ENCODE measurements around the gene COX18. TPM values are rescaled to one million over a fixed set of nuclear protein-coding genes. Genes with fewer than 3 reads are reported as not detected.

Gene COX18
- total RNA-seq, 1 donor = 13.7 TPM

GRCh38 chr4:73019462-73020047, 50.0 kb downstream of the COX18 start:
- no peaks in the 10 kb centered on the region for H3K4me1 ChIP-seq (ENCODE audit: insufficient read depth, low read length)
- no peaks in the 10 kb centered on the region for H3K9me3 ChIP-seq (ENCODE audit: low read depth, low read length)
- H3K4me3 ChIP-seq (ENCODE audit: low read length) = no peak overlapping the region
- H3K27me3 ChIP-seq (ENCODE audit: insufficient read depth, low read length) = no peaks in the 10 kb centered on the region

DNA sequence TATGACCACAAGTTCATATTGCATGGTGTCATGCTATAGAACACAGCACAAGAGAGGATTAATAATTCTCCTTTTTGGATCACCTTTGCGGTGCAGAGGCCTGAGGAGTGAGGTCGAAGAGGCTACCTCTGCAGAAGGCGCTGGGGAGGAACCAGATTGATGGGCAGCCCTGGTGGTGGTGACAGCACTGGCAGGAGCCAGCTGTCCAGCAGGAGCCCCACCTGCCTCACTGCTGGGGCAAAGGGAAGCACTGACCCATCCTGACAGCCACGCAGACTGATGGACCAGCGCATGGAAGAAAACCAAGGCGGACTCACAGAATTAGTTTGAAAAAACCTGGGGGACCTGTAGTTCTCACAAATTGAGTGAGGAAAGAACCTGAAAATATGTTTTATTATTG, 50.9 kb downstream of the COX18 start:
- no peak overlapping the region for H3K4me3 ChIP-seq (ENCODE audit: low read length)
- no peaks in the 10 kb centered on the region for H3K9me3 ChIP-seq (ENCODE audit: low read depth, low read length)
- H3K4me1 ChIP-seq (ENCODE audit: insufficient read depth, low read length) = no peaks in the 10 kb centered on the region
- H3K27me3 ChIP-seq (ENCODE audit: insufficient read depth, low read length) = no peaks in the 10 kb centered on the region

- no peak overlapping the region for H3K4me3 ChIP-seq (ENCODE audit: low read length)
- H3K9me3 ChIP-seq (ENCODE audit: low read depth, low read length) = no peaks in the 10 kb centered on the region
- H3K4me1 ChIP-seq (ENCODE audit: insufficient read depth, low read length) = no peaks in the 10 kb centered on the region
- no peaks in the 10 kb centered on the region for H3K27me3 ChIP-seq (ENCODE audit: insufficient read depth, low read length)
These were observed 56.2 kb downstream of the COX18 start for GRCh38 chr4:73013310-73013709.

GRCh38 chr4:73012673-73013072, 56.8 kb downstream of the COX18 start:
- Histone ChIP-seq H3K4me3 (ENCODE audit: low read length) (no peak overlapping the region), H3K27me3 (ENCODE audit: insufficient read depth, low read length) (no peaks in the 10 kb centered on the region), H3K9me3 (ENCODE audit: low read depth, low read length) (no peaks in the 10 kb centered on the region), H3K4me1 (ENCODE audit: insufficient read depth, low read length) (no peaks in the 10 kb centered on the region)

DNA sequence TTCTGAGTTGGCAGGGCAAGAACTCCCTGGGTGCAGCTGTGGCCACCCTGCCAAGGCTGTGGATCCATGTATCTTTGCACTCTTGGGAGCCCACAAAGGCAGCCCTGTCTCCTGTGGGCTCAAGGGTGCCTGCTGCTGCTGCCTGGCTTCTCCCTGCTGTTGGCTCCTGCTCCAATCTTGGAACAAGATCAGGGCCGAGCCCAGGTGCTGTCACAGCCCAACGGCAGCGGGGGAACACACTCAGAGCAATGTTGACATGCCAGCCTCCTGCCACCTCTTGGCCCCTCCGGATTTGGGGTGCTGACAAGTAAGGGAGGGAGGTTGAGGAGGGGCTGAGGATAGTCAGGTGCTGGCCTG, 57.9 kb downstream of the COX18 start:
- Histone ChIP-seq H3K9me3 (ENCODE audit: low read depth, low read length) (no peaks in the 10 kb centered on the region), H3K27me3 (ENCODE audit: insufficient read depth, low read length) (no peaks in the 10 kb centered on the region), H3K4me1 (ENCODE audit: insufficient read depth, low read length) (no peaks in the 10 kb centered on the region), H3K4me3 (ENCODE audit: low read length) (no peak overlapping the region)

- H3K9me3 ChIP-seq (ENCODE audit: low read depth, low read length) = no peaks in the 10 kb centered on the region
- H3K4me1 ChIP-seq (ENCODE audit: insufficient read depth, low read length) = no peaks in the 10 kb centered on the region
- no peaks in the 10 kb centered on the region for H3K27me3 ChIP-seq (ENCODE audit: insufficient read depth, low read length)
- H3K4me3 ChIP-seq (ENCODE audit: low read length) = no peak overlapping the region
These were observed 58.5 kb downstream of the COX18 start for GRCh38 chr4:73010789-73011628.

GRCh38 chr4:73007526-73008100, 61.9 kb downstream of the COX18 start:
- Histone ChIP-seq H3K27me3 (ENCODE audit: insufficient read depth, low read length) (no peaks in the 10 kb centered on the region), H3K4me3 (ENCODE audit: low read length) (no peak overlapping the region), H3K9me3 (ENCODE audit: low read depth, low read length) (no peaks in the 10 kb centered on the region), H3K4me1 (ENCODE audit: insufficient read depth, low read length) (no peaks in the 10 kb centered on the region)

DNA sequence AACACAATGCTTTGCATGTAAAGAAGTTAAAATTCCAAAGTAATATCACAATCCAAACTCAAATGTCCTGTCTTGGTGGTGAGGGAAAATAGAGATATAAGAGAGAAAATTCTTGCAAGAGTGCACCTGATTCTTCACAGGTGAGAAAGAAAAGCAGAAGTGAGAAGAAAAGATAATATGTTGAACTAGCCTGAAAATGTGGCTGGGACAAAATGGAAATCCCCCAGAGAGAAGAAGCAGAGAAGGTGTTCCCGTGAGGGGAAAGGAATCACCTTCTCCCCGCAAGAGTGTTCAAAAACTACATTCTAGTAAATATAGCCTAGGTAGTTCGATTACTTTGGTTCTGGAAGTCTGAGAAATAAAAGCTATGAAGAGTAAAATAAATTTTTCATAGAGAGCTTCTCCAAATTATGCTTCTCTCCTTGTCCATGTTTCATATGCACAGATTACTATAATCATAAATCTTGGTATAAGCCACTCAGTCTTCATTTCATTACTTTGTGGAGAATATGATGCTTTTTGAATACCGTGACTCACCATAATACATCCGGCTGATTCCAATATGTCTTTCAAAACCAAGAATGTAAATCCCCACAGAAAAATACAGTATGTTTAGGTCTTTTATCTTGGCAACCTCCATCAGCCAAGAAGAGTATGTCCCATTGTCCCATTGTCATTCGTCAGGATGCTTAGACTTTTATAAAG, 63.1 kb downstream of the COX18 start:
- Histone ChIP-seq H3K4me3 (ENCODE audit: low read length) (no peak overlapping the region), H3K27me3 (ENCODE audit: insufficient read depth, low read length) (no peaks in the 10 kb centered on the region), H3K9me3 (ENCODE audit: low read depth, low read length) (no peaks in the 10 kb centered on the region), H3K4me1 (ENCODE audit: insufficient read depth, low read length) (no peaks in the 10 kb centered on the region)

DNA sequence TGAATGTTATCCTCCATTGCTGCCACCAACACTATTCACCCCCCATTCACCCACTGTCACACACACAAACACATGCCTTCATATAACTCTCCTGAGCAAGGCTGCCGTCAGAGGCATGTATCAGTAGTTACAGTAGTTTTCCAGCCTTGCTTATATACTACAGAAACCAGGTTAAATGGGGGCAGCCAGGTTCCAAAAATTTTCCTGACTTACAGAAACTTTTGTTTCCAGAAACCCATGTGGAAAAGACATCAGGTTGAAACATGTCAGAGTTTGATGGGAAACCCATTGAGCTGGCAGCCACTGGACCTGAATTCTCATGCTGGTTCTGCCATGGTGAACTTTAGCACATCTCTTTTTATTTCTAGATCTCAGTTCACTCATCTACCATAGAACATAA, 64.0 kb downstream of the COX18 start:
- Histone ChIP-seq H3K4me1 (ENCODE audit: insufficient read depth, low read length) (no peaks in the 10 kb centered on the region), H3K4me3 (ENCODE audit: low read length) (no peak overlapping the region), H3K9me3 (ENCODE audit: low read depth, low read length) (no peaks in the 10 kb centered on the region), H3K27me3 (ENCODE audit: insufficient read depth, low read length) (no peaks in the 10 kb centered on the region)

Other genes with a start within 250 kb of the COX18 start
- 34.4 TPM for gene ANKRD17, start 189.1 kb upstream of the COX18 start, total RNA-seq